ENCODE measurements around the gene EPHA5. TPM values are rescaled to one million over a fixed set of nuclear protein-coding genes. Genes with fewer than 3 reads are reported as not detected.

The EPHA5 gene
- total RNA-seq, 1 experiment from 2014 or later = not detected

- BruUV-seq (replicated peaks) = no TSS peak
- H4K20me1 ChIP-seq (ENCODE audit: insufficient read depth) = no peaks in the 10 kb centered on the region
- no peak overlapping the region for H2AFZ ChIP-seq (ENCODE audit: low read depth, low read length, poor library complexity, severe bottlenecking)
- ChIA-PET CTCF (no interaction called here), POLR2A (no interaction called here), RAD21 (ENCODE audit: low non-redundant PET in 1 of 2, low total read pairs in 2 of 2, uncharacterized antibody in 2 of 2, unreplicated experiment in 2 of 2) (no interaction called here)
- ATAC-seq (no peak), DNase-seq (ENCODE audit: low read depth, low spot score) (no peak)
- no peaks in the 10 kb centered on the region for H3K27me3 ChIP-seq (ENCODE audit: insufficient read depth, low read length)
- H3K9me3 ChIP-seq (ENCODE audit: control insufficient read depth in 1 of 2, insufficient read depth in 1 of 2, low read depth in 1 of 2, low read length in 2 of 2) = peaks cover 0 to 26% of the 10 kb centered on the region in 2 experiments; a peak in 3 of 4 replicates
- H3K36me3 ChIP-seq (ENCODE audit: control insufficient read depth in 1 of 2, insufficient read depth in 2 of 2, low read length in 2 of 2) = no peaks in the 10 kb centered on the region
- H3K9ac ChIP-seq (ENCODE audit: low read length) = no peak overlapping the region
- H3K9me2 ChIP-seq (ENCODE audit: insufficient read depth) = no peaks in the 10 kb centered on the region
- no peak for TF ChIP-seq JUND (IDR thresholded peaks at IDR 0.05)
- TF ChIP-seq CEBPB (IDR thresholded peaks at IDR 0.05; ENCODE audit: low read depth) = no peak
- no peak for TF ChIP-seq EZH2phosphoT487 (IDR thresholded peaks at IDR 0.05; ENCODE audit: borderline replicate concordance)
- no peak for TF ChIP-seq SRF (IDR thresholded peaks at IDR 0.05; ENCODE audit: low read depth)
- TF ChIP-seq FOSL1 (IDR thresholded peaks at IDR 0.05; ENCODE audit: low read depth) = no peak
- TF ChIP-seq YY1 (IDR thresholded peaks at IDR 0.05; ENCODE audit: extremely low read depth, insufficient replicate concordance, low read depth, low read length) = no peak
- no peak for TF ChIP-seq ZFX (IDR thresholded peaks at IDR 0.05)
- no peak for TF ChIP-seq CTCF (IDR thresholded peaks at IDR 0.05 in 2 of 3, conservative IDR thresholded peaks at IDR 0.05 in 1 of 3; ENCODE audit: borderline replicate concordance in 1 of 3, insufficient read depth in 1 of 3, low read depth in 2 of 3, low read length in 2 of 3)
- TF ChIP-seq EZH2 (IDR thresholded peaks at IDR 0.05) = no peak
- TF ChIP-seq ZBTB33 (IDR thresholded peaks at IDR 0.05; ENCODE audit: extremely low read depth, insufficient replicate concordance, low read length) = no peak
- no peak for TF ChIP-seq TCF7L2 (IDR thresholded peaks at IDR 0.05; ENCODE audit: borderline replicate concordance, extremely low read depth, insufficient read depth, insufficient read length)
- TF ChIP-seq SIN3A (IDR thresholded peaks at IDR 0.05; ENCODE audit: low read depth) = no peak
- no peak for TF ChIP-seq SP1 (IDR thresholded peaks at IDR 0.05; ENCODE audit: low read depth)
- no peak for TF ChIP-seq EGR1 (IDR thresholded peaks at IDR 0.05; ENCODE audit: low read depth)
- TF ChIP-seq ELF1 (IDR thresholded peaks at IDR 0.05; ENCODE audit: borderline replicate concordance, low read depth) = no peak
- TF ChIP-seq POLR2A (IDR thresholded peaks at IDR 0.05; ENCODE audit: borderline replicate concordance, extremely low read depth, insufficient read depth, insufficient read length) = no peak
- no peaks in the 10 kb centered on the region for H3K4me1 ChIP-seq (ENCODE audit: control insufficient read depth in 1 of 2, insufficient read depth in 2 of 2, low read length in 2 of 2)
- H3K27ac ChIP-seq (ENCODE audit: low read depth, low read length) = no peak overlapping the region
- no peak overlapping the region for H3K4me3 ChIP-seq (replicated peaks in 1 of 2; ENCODE audit: low read depth in 1 of 2, low read length in 2 of 2)
- intact Hi-C loops (cut with micrococcal nuclease) = no loop called here
- no peak overlapping the region for H3K4me2 ChIP-seq (ENCODE audit: low read length)
- H3K79me2 ChIP-seq (ENCODE audit: insufficient read depth, low read length) = no peaks in the 10 kb centered on the region
Observed at GRCh38 chr4:65600656-65601055, 69.6 kb downstream of the EPHA5 start.

Data from HCT116 (cell line).